B cell (primary cell): Measurements from ENCODE around the gene ARHGEF6. TPM values are rescaled to one million over a fixed set of nuclear protein-coding genes. Genes with fewer than 3 reads are reported as not detected.

Experiments used
- ATAC-seq: fragments of 200-7000 bp; cut with Tn5 transposase; one replicate; pipeline ENCODE4 v1.10.0; 2021; ENCODE audit warnings: low read depth, mild to moderate bottlenecking, moderate number of reproducible peaks, moderate library complexity
- CTCF ChIA-PET: fragments of 350-600 bp; sonication (Branson Sonifier 250); formaldehyde crosslinking; loops from one replicate; lab custom pipeline; 2021; ENCODE audit warnings: antibody characterized with exemption, inconsistent platforms; lab: Charles Lee
- POLR2A ChIA-PET: fragments of 350-600 bp; sonication (Branson Sonifier 250); formaldehyde crosslinking; loops from one replicate; lab custom pipeline; 2021; ENCODE audit warnings: antibody characterized with exemption; lab: Charles Lee
- DNase-seq: peaks from one replicate; pipeline ENCODE4 v3.0.0; 2013
- H2AFZ ChIP-seq: 2 replicates; pipeline ENCODE4 v1.6.1; 2012; ENCODE audit warnings: mild to moderate bottlenecking, low read depth, low read length; ENCODE audit not compliant: insufficient read depth, poor library complexity, severe bottlenecking
- H3K27ac ChIP-seq, 2 donors: 1 replicate in 1 of 2; 2 replicates in 1 of 2; pipeline ENCODE4 v1.5.1; 2012 to 2013; ENCODE audit warnings: low read length in 2 of 2, mild to moderate bottlenecking in 2 of 2, moderate library complexity in 1 of 2
- H3K27me3 ChIP-seq, 4 experiments: fragments of 200-600 bp in 1 of 4; sonication (generic) in 1 of 4; replicated peaks in 1 of 4; 1 replicate in 2 of 4; 2 replicates in 2 of 4; pipeline versions ENCODE4 v1.6.1 to v1.7.0; 2013 to 2016; ENCODE audit warnings: low read length in 3 of 4, mild to moderate bottlenecking in 2 of 4, mixed read lengths in 1 of 4, moderate library complexity in 1 of 4; ENCODE audit not compliant: insufficient read depth in 4 of 4, control insufficient read depth in 3 of 4; ENCODE audit errors: control extremely low read depth in 1 of 4
- H3K36me3 ChIP-seq, 2 experiments: replicated peaks in 1 of 2; 1 replicate in 1 of 2; 2 replicates in 1 of 2; pipeline versions ENCODE4 v1.6.1 to v1.7.1; 2013; ENCODE audit warnings: low read length in 1 of 2; ENCODE audit not compliant: insufficient read depth in 2 of 2, control insufficient read depth in 1 of 2; ENCODE audit errors: control extremely low read depth in 1 of 2, extremely low read depth in 1 of 2
- H3K4me1 ChIP-seq, 2 donors: fragments of 200-600 bp in 1 of 2; sonication (generic) in 1 of 2; 1 replicate in 1 of 2; 2 replicates in 1 of 2; pipeline versions ENCODE4 v1.5.1 to v1.6.1; 2013 to 2017; ENCODE audit warnings: low read length in 2 of 2; ENCODE audit not compliant: control insufficient read depth in 2 of 2, insufficient read depth in 2 of 2
- H3K4me2 ChIP-seq: replicated peaks from 2 replicates; pipeline ENCODE3; 2012; ENCODE audit warnings: mild to moderate bottlenecking, low read depth, low read length; ENCODE audit not compliant: poor library complexity, severe bottlenecking
- H3K4me3 ChIP-seq, 5 experiments: fragments of 200-600 bp in 1 of 5; sonication (generic) in 1 of 5; 1 replicate in 3 of 5; 2 replicates in 2 of 5; pipeline versions ENCODE4 v1.5.1 to v1.7.0; 2011 to 2016; ENCODE audit warnings: low read length in 4 of 5, mild to moderate bottlenecking in 4 of 5, low read depth in 2 of 5, control low read depth in 1 of 5, moderate library complexity in 1 of 5; ENCODE audit not compliant: insufficient read depth in 1 of 5; ENCODE audit errors: control extremely low read depth in 1 of 5, extremely low read depth in 1 of 5
- H3K79me2 ChIP-seq: fragments of 200-600 bp; sonication (generic); one replicate; pipeline ENCODE4 v1.6.0; 2016; ENCODE audit warnings: low read length; ENCODE audit not compliant: control insufficient read depth, insufficient read depth
- H3K9ac ChIP-seq: fragments of 200-600 bp; sonication (generic); 2 replicates; pipeline ENCODE4 v1.6.1; 2017; ENCODE audit warnings: mild to moderate bottlenecking, low read length, moderate library complexity
- H3K9me3 ChIP-seq, 3 donors: one replicate each; pipeline versions ENCODE4 v1.6.1 to v1.7.1; 2013; ENCODE audit warnings: low read length in 2 of 3; ENCODE audit not compliant: control insufficient read depth in 2 of 3, insufficient read depth in 1 of 3; ENCODE audit errors: control extremely low read depth in 1 of 3
- H4K20me1 ChIP-seq: 2 replicates; pipeline ENCODE4 v1.6.0; 2012; ENCODE audit warnings: mild to moderate bottlenecking, low read length; ENCODE audit not compliant: insufficient read depth, control insufficient read depth, poor library complexity, severe bottlenecking
- H3K27ac Mint-ChIP-seq: one replicate; pipeline ENCODE4 v1.8.0; 2021; ENCODE audit warnings: mixed read lengths
- H3K27me3 Mint-ChIP-seq: one replicate; pipeline ENCODE4 v1.8.0; 2021; ENCODE audit warnings: mixed read lengths
- H3K4me1 Mint-ChIP-seq: one replicate; pipeline ENCODE4 v1.8.0; 2021; ENCODE audit warnings: mixed read lengths
- H3K4me3 Mint-ChIP-seq: one replicate; pipeline ENCODE4 v1.8.0; 2021; ENCODE audit warnings: mixed read lengths
- H3K9me3 Mint-ChIP-seq: one replicate; pipeline ENCODE4 v1.8.0; 2022; ENCODE audit warnings: mixed read lengths; ENCODE audit not compliant: insufficient read depth
- EZH2 ChIP-seq: IDR thresholded peaks from 2 replicates; pipeline ENCODE4 v1.6.1; 2012; ENCODE audit warnings: borderline replicate concordance, low read depth, mild to moderate bottlenecking, moderate library complexity, low read length; ENCODE audit not compliant: insufficient read depth, poor library complexity, severe bottlenecking
- WGBS: methylation state at CpG from one replicate; pipeline ENCODE4 v1.1.5; 2013; ENCODE audit warnings: missing lambda C conversion rate; ENCODE audit not compliant: insufficient coverage; 5-methylcytosine and 5-hydroxymethylcytosine counted together
- intact Hi-C: fragments of 100-400 bp; cut with micrococcal nuclease; formaldehyde crosslinking; loops from one replicate; pipeline ENCODE4 v1.10.0; 2022
- polyA plus RNA-seq: library from polyadenylated mRNA; depleted of rRNA; stranded (reverse); fragments of >200 nt; gene quantifications from 2 replicates; pipeline ENCODE4 v1.2.3, GENCODE V29; 2012
- total RNA-seq, 2 donors: library from RNA; stranded (reverse); fragments of 120-200 nt in 1 of 2; gene quantifications; 1 replicate in 1 of 2; 2 replicates in 1 of 2; pipeline versions ENCODE4 v1.2.3 to v1.2.4, GENCODE V29; 2013 to 2022
- TF ChIP-seq, protein P1 (sequence below): fragments of 200-600 bp; IDR thresholded peaks from one replicate; pipeline ENCODE4 v1.8.0; 2022; ENCODE audit warnings: antibody characterized with exemption, mild to moderate bottlenecking

ARHGEF6 gene
- total and polyA plus RNA-seq, 2 donors (not counting 1 experiment from before 2014, with no cell fraction given), result 29.6 to 43.4 TPM

DNA sequence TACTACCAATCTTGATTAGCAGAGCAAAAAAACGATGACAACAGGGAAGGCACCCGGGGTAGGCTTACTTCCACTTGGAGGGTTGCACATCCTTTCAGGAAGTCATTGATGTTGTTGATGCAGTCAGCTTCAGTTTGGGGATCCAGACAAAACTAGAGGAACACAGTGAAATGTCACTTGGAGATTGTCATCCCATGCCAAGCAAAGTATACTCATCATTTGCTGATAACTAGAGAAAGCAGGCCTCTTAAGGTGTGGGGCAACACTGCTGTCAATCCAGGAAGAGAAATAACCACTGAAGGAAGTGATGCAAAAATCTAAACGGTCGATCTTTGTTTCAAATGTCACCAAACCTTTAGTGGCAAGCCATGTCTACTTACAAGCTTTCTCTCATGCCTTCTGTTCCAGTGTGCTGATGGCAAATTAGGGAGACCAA, 1.4 kb downstream of the ARHGEF6 start:
- Histone ChIP-seq H3K4me1 (peaks cover 30 to 44% of the 10 kb centered on the region in 2 donors), H4K20me1 (no peaks in the 10 kb centered on the region), H3K9me3 (no peaks in the 10 kb centered on the region), H3K27me3 (no peaks in the 10 kb centered on the region), H3K79me2 (peaks cover 50% of the 10 kb centered on the region), H3K9ac (peak overlapping the region; percentile 74), H2AFZ (peak overlapping the region; percentile 57), H3K4me3 (peak overlapping the region; percentile 56 to 81 (median 63)), H3K4me2 (peak overlapping the region; percentile 61), H3K27ac (peak overlapping the region; percentile 71 to 88), H3K36me3 (peaks cover 0 to 2% of the 10 kb centered on the region in 2 experiments)
- ChIA-PET CTCF (interaction anchor here (0.8 to 1.8 kb wide), 3 partner anchors 12 to 99 kb away, joined by 3 to 8 read pairs (median 3); no protein-coding TSS in a partner anchor), POLR2A (interaction anchor here (0.6 to 5.7 kb wide), 4 partner anchors 8 to 101 kb away, joined by 3 to 27 read pairs (median 6); partner anchors contain the start of gene RBMX)
- no peak for TF ChIP-seq EZH2
- TF ChIP-seq, protein P1, sequence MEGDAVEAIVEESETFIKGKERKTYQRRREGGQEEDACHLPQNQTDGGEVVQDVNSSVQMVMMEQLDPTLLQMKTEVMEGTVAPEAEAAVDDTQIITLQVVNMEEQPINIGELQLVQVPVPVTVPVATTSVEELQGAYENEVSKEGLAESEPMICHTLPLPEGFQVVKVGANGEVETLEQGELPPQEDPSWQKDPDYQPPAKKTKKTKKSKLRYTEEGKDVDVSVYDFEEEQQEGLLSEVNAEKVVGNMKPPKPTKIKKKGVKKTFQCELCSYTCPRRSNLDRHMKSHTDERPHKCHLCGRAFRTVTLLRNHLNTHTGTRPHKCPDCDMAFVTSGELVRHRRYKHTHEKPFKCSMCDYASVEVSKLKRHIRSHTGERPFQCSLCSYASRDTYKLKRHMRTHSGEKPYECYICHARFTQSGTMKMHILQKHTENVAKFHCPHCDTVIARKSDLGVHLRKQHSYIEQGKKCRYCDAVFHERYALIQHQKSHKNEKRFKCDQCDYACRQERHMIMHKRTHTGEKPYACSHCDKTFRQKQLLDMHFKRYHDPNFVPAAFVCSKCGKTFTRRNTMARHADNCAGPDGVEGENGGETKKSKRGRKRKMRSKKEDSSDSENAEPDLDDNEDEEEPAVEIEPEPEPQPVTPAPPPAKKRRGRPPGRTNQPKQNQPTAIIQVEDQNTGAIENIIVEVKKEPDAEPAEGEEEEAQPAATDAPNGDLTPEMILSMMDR, result no peak
- H3K9me3 Mint-ChIP-seq, result no peaks in the 10 kb centered on the region
- H3K27me3 Mint-ChIP-seq, result no peaks in the 10 kb centered on the region
- intact Hi-C loops, result loop anchor here (5.0 kb wide), 1 partner anchor 62 kb away; no protein-coding TSS in a partner anchor
- DNase-seq, result peak; percentile 41
- H3K4me1 Mint-ChIP-seq, result peaks cover 67% of the 10 kb centered on the region
- WGBS, result 0% methylated on average over 2 of the region's 4 CpGs
- peak overlapping the region; percentile 87 for H3K27ac Mint-ChIP-seq
- peak overlapping the region; percentile 91 for H3K4me3 Mint-ChIP-seq
- peak; percentile 63 for ATAC-seq

DNA sequence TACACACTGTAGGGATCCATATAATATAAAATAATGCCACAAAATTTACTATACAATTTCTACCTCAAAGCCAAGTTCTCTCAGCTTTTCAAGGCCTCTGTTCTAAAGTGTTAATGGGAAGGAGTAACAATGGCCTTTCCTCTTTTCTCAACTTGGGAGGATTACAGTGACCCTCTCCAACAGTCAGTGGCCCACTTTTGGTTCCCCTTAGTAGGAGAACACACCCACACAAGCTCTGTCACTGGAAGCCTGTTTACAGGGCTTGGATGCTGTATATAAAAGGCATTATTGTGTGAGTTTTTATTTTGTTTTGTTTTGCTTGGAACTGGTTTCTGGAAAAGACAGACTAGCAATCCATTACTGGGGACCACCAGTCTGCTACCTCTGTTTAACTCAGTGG, 1.8 kb downstream of the ARHGEF6 start:
- Mint-ChIP-seq H3K9me3 (no peaks in the 10 kb centered on the region), H3K4me3 (peak overlapping the region; percentile 91), H3K4me1 (peaks cover 62% of the 10 kb centered on the region), H3K27me3 (no peaks in the 10 kb centered on the region), H3K27ac (peak overlapping the region; percentile 87)
- peak overlapping the region; percentile 61 for H3K4me2 ChIP-seq
- peaks cover 30 to 40% of the 10 kb centered on the region in 2 donors for H3K4me1 ChIP-seq
- peak overlapping the region in 4 of 5 experiments; percentile 56 to 81 (median 68) for H3K4me3 ChIP-seq
- peak overlapping the region; percentile 74 for H3K9ac ChIP-seq
- no peak for DNase-seq
- H3K36me3 ChIP-seq, result peaks cover 0 to 2% of the 10 kb centered on the region in 2 experiments
- TF ChIP-seq, protein P1, result no peak
- no peak for TF ChIP-seq EZH2
- no peaks in the 10 kb centered on the region for H3K27me3 ChIP-seq
- H3K79me2 ChIP-seq, result peaks cover 52% of the 10 kb centered on the region
- H2AFZ ChIP-seq, result peak overlapping the region; percentile 57
- peak; percentile 19 for ATAC-seq
- POLR2A ChIA-PET, result interaction anchor here (0.6 to 5.7 kb wide), 4 partner anchors 8 to 102 kb away, joined by 3 to 27 read pairs (median 6); partner anchors contain the start of gene RBMX
- intact Hi-C loops, result loop anchor here (5.0 kb wide), 1 partner anchor 62 kb away; no protein-coding TSS in a partner anchor
- no peaks in the 10 kb centered on the region for H4K20me1 ChIP-seq
- H3K9me3 ChIP-seq, result no peaks in the 10 kb centered on the region
- peak overlapping the region; percentile 71 to 88 for H3K27ac ChIP-seq
- CTCF ChIA-PET, result interaction anchor here (1.1 kb wide), 1 partner anchor 12 kb away, joined by 3 read pairs; no protein-coding TSS in a partner anchor
